Stimulated activated CD4-positive, alpha-beta T cell treated with anti-CD3 and anti-CD28 coated beads, Interleukin-4, amount 100 ng/mL, for 1 hour (primary cell): Measurements from ENCODE around the gene REV3L.
"Not testable (repeated sequence)": the region's sequence is repeated elsewhere in the genome, so short reads cannot be mapped to it uniquely, and the experiment has no call there.

Experiments used
- DNase-seq: peaks from one replicate; pipeline ENCODE4 v3.0.0-alpha.2; 2020

Gene REV3L

DNA sequence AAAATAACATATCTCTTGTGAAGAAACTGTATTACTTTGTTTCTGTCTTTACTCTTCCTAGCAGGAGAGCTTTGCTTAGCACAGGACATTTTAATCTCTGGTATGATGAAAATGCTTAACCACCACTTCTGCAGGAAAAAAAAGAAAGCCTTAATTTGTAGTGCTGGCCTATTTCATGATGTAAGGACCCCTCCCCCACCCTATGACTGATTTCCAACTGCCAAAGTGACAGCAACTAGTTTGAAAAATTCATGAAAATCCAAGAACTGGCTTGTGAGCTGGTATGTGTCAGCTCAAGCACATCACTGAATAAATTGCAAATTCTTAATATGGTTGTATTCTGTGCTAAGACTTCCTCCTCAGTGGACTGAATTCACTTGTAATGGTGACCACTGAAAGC is 125.3 kb downstream of the REV3L start:
- DNase-seq = no peak

DNA sequence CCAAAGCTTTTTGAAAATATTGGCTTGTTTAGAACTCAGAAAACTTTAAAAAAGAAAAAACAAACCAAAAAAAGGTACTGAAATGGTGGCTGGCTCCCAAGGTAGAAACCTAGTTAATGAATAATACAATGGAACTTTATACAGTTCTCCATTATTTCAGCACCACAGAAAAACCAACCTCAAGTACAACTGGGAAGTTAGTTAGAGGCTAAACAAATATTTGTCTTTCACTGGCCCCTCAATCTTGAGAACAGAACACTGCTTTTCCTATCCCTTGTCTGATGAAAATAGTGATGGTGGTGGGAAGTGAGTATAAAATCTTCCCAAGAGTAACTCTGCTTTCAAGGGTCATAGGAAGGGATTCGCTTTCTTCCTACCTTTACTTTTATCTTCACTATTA is 126.5 kb downstream of the REV3L start:
- no peak for DNase-seq

DNA sequence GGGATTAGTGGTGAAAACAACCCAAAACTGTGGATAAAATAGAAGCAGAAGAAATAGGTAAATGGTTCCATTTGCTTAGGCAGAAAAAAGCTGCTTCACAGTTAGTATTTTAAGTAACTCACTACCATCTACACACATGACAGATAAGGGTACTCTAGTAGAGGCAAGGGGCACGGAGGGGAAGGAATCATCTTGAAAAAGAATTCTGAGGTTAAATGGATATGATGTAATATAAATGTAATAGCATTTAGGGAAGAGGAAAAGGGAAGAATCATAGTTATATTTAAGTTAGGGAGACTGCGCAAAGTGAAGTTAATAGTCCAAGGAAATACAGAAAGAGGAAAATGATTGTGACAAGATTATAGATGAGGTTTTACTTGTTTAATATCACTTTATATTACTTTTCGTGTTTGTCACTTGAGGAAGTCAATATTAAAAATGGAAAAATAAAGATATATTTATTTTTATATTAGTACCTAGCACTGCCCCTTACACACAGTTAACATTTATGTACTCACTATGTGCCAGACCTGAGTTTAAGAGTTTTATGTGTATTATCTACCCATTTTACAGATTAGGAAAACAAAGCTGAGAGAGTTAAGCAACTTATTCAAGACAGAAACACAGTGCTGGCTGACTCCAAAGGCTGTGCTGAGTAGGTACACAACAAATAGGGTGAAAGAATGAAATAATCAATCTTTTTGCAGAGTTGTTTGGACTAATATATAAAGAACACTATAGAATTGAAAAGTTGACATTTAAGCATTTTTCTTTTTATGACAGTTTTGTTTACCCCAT is 128.1 kb downstream of the REV3L start:
- DNase-seq = no peak

DNA sequence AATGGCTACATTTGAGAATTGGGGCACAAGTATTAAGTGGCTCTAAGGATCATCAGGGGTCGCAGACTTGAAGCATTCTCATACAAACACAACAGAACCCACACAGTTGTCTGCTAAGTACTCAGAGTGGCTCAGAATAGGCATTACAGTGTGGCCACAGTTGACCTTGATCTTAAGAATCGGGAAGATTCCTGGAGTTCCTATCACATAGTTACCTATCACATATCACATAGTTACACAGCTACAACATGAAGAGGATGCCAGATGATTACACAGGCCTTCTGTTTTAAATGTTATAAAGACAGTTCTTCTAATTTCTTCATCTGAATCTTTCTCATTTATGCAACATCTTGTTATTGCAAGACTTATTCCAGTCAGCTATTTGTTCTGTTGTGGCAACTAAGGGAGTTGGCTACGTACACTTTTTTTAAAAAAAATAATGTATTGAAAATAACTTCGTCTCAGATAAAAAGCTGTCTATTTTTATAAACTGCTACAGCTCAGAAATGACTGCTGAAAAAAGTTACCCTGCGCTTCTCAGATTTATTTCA is 129.0 kb downstream of the REV3L start:
- no peak for DNase-seq

DNA sequence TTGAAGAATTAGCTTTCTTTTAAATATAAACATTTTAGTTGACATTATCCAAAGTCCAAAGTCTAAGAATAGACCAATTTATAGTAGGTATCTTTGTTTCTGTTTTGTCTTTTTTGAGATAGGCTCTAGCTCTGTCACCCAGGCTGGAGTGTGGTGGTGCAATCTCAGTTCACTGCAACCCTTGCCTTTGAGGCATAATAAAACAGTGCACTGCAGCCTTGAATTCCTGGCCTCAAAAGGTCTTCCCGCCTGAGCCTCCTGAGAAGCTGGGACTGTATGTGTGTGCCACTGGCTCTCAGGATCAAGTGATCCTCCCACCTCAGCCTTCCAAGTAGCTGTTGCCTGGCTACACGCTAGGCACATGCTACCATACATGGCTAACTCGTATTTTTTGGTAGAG is 135.4 kb downstream of the REV3L start:
- DNase-seq = no peak

DNA sequence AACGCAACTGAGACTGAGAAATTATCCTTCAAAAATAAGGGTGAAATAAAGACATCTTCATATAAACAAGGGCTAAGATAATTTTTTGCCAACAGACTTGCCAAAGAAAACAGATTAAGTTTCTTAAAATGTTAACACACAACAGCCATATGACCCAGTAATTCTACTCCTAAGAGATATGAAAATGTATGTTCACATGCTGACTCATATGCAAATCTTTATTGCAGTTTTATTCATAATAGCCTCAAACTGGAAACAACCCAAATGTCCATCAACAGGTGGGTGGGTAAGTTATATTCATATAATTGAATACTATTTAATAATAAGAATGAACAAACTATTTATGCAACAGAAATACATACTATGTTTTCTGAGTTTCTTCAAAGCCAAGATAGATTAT is 140.1 kb downstream of the REV3L start:
- no peak for DNase-seq

DNA sequence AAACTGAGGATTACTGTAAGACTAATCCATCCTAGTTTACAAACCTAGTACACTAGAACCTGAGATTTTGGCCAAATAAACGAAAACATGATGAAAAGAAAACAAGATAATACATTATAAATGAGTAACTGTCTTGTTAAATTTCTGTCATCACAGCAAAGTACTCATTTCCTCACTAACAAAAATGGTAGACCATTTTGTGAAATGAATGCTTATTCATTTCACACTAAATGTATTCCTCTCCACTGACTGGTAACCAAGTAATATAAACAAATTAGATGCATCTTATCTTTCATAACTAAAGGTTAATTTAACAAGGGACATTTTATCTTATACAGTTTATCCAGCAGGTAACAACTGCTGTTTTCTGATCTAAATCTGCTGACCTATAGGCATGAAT is 143.7 kb downstream of the REV3L start:
- DNase-seq = no peak

DNA sequence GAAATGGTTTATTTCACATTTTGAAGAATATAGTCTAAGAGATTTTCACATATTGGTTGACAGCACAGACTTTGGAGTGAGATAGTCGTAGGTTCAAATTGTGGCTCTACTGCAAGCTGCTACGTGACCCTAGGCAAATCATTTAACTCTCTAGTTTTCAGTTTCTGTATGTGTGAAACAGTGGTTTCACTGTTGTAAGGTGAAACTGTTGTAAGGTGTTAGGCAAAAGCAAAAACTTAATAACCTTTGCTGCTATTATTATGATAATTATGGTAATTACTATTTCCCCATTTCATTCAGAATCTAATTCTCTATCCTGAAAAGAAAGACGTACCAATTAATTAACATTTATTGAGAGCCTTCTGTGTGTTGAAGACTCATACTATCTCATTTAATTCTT is 144.2 kb downstream of the REV3L start:
- DNase-seq = no peak

DNA sequence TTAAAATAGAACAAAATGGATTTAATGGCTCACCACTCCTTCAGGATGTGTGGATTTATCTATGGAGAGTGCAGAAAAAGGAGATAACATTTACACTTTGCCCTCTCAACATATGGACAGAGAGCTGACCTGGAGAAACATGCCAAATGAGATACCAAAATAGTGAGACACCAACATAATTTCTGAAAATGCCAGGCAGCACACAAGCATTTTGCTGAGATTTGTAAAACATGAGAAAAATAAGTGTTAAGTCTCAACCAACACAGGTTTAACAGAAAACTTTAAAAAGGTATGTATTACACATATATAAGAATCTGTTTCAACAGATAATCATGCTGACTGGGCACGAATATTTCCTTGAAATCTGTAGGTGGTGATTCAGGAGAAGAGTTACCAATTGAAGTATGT is 145.2 kb downstream of the REV3L start:
- no peak for DNase-seq

DNA sequence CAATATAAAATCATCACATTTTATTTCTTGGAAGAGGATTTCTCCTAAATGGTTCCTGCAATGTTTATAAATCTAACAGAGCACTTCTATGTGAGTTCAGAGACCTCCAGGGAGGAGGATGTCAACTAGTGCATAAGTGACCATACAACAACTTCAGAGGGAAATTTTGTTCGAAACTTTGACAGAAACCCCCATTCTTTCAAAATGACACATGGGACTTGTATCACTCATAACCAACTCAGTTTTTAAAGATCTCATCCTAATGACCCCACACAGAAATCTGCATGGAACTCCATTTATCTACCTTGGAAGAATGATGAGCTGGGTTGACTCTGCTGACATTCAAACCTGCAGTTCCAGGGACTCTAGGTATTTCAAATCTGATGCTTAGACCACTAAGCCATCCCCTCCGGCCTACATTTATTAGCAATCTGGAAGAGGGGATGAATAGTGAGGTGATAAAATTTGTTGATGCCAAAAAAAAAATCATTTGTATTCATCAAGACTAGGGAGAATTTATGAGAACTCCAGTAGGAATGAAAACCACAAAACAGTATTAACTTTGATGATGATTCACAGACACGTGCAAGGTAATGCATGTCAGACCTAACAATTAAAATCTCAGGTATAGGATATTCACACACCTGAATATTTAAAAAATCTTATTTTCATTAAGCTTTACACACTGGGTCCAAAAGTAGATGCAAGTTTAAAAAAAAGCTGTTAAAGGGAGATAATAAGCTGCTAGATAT is 153.0 kb downstream of the REV3L start:
- DNase-seq = no peak

DNA sequence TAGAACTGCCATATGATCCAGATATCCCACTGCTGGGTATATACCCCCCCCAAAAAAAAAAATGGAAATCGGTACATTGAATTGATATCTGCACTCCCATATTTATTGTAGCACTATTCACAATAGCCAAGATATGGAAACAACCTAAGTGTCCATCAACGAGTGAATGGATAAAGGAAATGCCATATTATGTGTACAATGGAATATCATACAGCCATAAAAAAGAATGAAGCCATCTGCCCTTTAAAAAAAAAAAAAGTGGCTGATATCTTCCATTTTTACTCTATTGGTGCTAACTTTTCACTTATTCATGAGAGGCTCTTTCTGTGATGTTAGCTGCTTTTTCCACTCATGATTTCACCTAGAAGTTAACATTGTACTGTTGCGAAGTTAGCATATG is 156.5 kb downstream of the REV3L start:
- no peak for DNase-seq

DNA sequence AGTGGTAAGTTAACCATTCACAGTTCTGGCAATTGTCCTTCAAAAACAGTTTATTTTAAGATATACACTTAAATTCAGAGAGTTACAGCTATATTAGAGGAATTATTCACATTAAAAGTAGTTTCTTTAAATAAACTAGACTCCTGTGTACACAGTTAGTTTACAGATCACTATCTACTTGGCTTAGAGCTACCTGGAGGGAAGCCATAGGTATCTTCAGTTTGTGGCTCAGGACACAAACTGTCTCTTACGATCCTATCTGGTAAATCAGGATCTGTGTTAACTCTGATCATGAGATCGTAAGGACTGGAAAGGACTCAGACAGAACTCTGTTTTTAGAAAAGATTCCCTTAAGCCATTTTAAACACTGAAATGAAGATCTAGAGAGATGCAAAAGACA is 160.9 kb downstream of the REV3L start:
- DNase-seq = no peak

DNA sequence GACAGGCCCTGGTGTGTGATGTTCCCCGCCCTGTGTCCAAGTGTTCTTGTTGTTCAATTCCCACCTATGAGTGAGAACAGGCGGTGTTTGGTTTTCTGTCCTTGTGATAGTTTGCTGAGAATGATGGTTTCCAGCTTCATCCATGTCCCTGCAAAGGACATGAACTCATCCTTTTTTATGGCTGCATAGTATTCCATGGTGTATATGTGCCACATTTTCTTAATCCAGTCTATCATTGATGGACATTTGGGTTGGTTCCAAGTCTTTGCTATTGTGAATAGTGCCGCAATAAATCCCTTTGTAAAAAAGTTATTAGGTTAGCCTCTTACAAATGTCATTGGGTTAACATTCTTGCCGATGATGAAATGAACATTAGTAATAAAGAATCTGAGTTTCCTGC is 175.1 kb downstream of the REV3L start:
- DNase-seq = not testable (repeated sequence)

DNA sequence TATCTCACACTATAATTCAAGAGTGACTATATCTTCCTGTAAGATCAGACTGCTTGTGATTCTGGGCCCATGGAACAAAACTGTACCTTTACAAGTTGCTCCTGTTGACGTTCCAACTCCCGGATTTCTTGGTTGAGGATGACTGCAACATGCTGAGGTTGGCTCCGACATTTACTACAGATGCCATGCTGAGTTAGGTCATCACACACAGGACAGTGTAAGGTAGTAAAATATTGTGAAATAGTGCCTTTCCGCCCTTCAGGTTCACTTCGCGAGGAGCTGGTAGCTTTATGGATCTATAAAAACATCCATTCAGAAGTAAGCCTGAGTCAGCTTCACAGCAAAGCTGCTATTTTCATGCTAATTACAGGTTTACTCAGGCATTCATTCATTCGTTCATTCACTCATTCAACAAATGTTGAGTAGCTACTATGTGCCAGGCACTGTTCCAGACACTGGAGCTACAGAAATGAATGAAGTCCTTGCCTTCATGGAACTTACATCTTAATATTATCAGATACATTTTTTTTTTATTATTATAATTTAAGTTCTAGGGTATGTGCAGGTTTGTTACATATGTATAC is 175.7 kb downstream of the REV3L start:
- no peak for DNase-seq

DNA sequence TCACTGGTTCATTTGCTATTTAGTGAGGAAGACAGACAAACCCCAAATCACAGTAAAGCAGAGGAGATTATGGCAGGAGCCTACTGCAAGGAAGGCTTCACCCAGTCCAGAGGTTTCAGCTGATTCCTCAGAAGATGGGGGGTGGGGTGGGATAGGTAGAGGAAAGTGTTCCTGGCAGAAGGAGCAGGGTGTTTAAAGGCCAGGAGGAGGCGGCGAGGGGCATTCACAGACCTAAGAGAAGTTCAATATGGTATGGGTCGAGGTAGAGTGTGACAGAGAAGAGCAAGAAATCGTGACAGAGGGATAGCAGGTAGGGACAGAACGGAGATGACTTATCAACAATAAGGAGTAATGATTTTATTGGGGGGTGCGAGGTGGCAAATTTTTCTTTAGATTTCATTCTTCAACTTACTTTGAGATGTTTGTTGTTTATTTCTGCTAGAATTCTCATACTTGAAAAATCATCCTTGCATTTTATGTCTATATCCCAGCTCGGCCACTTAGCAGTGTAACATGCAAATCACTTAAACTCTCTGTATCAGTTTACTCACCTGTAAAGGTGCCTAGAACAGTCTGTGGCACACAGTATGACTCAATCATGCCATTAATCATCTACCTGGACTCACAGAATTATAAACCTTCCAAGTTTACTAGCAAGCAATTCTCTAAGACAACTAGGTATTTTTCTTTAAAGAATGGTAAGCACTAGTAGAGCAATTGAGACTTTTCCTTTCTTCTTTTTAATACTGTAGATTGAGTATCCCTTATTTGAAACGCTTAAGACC is 176.7 kb downstream of the REV3L start:
- no peak for DNase-seq

DNA sequence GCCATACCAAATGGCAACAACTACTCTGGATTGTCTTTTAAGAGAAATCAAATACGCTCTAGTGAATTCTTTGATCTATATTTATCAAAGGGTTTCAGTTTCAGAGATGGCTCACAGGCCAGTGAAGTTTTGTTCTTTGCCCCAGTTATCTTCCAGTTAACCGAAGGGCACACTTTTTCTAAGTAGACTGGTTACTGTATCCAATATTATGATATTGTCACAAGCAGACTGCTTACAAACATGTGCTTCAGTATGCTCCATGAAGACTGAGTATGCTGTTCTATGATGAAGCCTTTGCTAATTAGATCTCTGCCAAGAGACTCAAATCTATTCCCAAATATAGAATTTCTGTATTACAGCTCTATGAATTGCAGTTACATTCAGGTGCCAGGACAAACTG is 181.1 kb downstream of the REV3L start:
- no peak for DNase-seq

DNA sequence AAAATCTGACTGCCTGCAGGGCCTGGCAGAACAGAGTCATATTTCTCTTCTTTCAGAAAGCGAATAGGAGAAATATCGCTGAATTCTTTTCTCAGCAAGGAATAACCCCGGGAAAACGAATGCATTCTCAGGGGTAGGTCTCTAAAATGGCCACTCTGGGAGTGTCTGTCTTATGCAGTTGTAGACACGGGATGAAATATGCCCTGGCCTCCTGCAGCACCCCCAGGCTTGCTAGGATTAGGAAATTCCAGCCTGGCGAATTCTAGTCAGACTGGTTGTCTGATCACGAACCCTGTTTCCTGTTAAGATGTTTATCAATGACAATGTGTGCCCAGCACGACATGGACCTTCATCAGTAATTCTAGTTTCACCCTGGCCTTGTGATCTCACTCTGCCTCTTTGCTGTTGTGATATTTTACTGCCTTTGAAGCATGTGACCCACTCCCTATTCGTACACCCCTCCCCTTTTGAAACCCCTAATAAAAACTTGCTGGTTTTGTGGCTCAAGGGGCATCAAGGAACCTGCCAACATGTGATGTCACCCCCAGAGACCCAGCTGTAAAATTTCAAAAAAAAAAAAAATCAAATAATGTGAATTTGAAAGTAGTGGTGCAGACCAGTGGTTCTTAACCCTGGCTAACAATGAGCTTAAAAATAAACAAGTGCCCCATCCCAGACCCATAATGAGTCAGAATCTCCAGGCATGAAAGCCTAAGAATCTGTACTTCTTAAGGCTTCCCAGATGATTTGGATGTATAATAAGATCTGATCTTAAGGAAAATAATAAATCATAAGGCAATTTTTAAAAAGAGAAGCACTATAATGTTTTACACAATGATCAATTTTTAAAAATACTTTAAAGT is 181.8 kb downstream of the REV3L start:
- DNase-seq = not testable (repeated sequence)

DNA sequence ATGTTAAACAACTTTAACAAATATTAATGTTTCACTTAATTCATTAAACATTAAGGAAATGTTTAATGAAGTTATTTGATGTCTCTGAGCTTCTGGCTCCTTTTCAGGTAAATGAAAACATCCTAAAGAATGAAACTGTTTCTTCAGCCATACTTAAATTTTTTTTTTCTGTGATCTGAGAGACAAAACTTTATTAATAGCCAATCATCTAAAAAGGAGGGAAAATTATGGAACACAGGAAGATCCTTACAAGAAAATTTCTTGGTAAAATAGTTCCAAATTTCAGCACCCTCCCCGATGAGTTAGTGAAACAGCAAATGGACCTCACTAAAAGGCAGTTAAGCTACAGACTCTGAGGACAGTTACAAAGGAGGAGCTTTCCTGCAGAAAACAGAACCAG is 185.2 kb downstream of the REV3L start:
- no peak for DNase-seq

DNA sequence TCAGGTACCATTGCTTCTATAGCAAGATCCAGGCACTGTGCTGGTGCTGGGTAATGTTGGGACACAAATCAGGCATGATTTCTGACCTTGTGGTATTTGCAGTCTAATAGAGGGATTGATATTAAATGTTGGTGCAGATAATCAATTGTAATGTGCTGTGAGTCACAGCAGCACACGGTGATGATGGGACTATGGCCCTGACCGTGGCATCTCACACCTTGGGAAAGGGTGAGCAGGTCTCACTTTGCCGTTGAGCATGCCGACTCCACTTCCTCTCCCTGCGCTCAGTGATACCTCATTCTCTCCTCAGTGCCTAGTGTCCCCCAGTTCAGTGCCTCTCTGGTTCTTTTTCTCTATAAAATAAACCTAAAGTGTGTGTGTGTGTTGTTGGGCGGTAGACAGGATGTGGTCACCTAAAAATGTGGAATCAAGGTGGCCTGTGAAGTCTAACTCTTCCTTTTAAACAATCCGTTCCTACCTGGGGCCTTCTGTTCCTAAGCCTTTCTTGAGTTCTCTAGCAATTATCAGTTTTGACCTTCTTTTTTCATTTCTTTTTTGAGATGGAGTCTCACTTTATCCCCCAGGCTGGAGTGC is 188.5 kb downstream of the REV3L start:
- no peak for DNase-seq

DNA sequence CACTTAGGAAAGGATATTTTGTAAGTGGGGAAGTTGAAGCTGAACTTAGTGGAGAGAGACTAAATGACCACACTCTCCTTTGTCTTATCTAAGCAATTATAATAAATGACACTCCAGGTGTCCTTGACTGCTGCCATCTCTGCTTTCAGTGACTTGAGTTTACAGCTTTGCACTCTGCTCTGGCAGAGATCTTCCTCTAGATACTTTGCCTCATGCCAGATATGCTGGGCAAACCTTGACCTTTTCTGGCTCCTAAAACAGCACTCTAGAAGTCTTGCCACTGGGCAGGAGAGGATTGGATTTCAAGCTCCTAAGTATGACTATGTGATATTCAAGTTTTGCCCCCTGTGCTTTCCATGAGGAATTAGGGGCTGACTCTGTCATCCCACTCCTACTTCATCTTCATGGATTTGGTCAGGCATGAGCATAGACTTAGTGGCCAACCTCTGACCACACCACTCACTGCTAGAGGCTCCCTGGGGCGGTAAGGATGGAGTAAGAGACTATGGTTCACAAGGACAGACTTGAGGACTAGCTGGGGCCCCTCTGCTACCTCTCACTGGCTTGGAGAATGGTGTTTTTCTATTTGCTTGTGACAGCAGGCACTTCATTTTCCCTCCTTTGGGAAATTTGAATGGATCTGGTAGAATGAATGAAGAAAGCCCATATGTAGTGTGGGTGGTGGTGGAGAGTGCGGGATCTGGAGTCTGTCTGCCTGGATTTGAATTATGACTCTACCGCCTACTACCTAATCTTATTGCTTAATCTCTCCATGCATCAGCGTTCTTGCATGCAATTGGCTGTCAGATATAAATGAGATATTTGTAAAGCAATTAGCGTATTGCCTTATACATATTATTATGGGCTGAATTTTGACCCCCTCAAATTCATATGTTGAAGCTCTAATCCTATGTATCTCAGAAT is 191.4 kb downstream of the REV3L start:
- no peak for DNase-seq
